Hematopoietic multipotent progenitor cell (in vitro differentiated cells): ENCODE results near the gene PYGB. TPM values are rescaled to one million over a fixed set of nuclear protein-coding genes. Genes with fewer than 3 reads are reported as not detected.

ENCODE experiments used
- DNase-seq, 3 donors: peaks; one replicate each; pipeline ENCODE4 v3.0.0-alpha.2; 2011 to 2015; ENCODE audit warnings: low read depth in 2 of 3, low spot score in 2 of 3
- total RNA-seq: library from RNA; depleted of rRNA; stranded (reverse); fragments of >200 nt; gene quantifications from one replicate; pipeline ENCODE4 v1.2.3, GENCODE V29; 2012

Gene PYGB
- total RNA-seq, 1 donor: 31.5 TPM

DNA sequence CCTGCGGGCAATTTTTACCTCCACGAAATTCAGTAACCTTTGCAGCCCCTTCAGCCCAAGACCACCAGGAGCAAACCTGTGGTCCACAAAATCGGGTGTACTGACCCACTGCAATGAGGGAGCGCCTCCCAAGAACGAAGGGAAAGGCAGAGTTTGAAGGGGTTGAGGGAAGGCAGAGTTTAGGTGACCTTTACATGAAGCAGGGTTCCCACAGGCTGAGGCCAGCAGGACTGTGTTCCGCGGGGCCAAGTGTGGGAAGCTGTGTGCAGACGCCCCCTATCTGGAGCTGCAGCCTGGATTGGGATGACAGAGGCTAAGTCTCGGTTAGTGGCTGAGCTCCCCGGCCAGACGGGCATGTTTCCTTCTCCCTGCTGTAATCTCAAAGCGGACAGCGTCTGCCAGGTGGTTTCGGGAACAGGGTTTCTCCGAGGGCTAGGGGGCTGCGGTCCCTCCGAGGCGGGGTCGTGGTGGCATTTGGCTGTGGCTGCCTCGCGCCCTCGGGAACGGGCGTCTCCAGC lies 826 bp upstream of the PYGB start:
- peak in 2 of 3 donors; percentile 22 to 26 for DNase-seq

DNA sequence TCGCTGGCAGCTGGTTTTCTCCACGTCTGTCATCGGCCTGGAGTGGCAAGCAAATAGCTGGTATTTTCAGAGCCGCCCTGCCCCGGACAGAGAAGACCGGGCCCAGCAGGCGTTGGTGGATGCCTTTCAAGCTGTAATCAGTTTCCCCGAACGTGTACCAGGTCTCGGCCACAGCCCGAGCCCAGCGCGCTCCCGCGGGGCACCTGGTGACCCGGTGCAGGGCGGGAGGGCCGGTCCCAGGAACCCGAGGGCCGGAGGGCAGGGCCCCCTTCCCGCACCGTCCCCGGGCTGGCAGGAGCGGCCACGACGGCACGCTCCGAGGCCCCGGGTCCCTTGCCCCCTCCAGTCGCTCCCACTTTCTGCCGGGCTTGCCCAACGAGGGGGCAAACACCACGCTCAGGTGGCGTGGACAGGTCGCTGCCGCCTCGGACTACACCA lies 348 bp upstream of the PYGB start:
- peak in 1 of 3 donors; percentile 35 for DNase-seq

DNA sequence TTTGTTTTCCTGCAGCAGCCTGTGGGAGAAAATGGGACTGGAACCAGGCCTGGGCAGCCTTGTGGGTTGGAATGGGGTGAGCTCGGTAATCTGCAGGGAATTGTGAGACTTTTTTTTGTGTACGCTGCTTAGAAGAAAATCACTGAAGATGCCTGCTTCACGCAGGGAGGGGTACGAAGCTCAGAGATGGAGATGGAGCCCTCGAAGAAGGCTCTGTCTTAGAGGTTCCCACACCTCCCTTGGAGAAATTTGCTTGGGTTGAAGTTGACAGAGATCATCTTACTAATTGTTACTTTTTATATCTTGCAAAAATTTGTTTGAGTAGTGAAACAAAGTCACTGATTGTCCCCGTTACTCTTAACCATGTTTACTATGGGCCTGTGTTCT lies 894 bp downstream of the PYGB start:
- DNase-seq: peak in 1 of 3 donors; percentile 7

DNA sequence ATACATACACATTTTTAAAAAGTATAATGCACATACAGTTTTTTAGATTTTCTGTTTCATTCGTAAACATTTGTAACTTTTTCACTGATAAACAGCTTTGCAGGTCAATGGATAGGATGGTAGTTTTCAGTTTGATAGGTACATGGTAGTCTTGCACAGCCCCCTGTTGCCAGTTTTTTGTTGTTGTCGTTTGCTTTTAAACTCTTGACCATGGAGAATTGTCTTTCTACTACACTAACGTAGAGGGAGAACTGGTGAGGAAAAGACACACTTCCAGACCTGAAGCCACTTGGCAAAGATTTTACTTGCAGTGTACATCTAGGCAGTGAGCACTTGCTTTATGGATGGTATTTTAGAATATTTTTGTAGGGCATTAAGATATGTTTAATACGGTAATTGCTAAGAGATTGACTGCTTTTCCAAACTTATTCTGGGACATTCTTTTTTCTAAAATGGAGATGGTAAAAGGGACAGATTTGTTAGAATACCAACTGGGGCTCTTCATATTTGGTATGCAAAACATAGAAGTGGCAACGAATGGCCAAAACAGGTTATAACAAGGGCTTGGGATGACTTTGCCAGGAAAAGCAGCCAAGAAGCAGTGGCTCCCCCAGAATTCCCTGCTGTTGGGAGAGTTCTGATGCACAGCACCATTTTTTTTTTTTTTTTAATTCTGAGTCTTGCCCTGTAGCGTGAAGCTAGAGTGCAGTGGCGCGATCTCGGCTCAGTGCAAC lies 1.5 kb downstream of the PYGB start:
- no peak for DNase-seq

DNA sequence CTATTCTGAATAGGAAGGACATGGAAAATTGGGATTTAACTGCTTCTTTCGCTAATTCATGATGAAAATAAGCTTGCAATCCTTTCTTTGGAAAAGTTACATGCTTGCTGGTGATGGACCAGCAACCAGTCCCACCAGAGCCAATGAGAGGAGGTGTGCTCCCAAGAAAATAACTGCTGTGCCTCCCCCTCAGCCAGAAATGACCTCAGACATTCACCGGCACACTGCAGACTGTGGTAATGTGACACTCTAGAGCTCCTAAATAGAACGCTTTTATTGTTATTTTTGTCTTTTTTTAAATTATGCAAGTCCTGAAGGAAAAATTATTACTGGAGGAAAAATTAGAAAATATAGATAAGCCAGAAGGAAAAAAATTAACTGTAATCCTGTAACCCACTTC lies 2.6 kb downstream of the PYGB start:
- DNase-seq: no peak

GRCh38 chr20:25251019-25251418 lies 3.1 kb downstream of the PYGB start:
- no peak for DNase-seq

DNA sequence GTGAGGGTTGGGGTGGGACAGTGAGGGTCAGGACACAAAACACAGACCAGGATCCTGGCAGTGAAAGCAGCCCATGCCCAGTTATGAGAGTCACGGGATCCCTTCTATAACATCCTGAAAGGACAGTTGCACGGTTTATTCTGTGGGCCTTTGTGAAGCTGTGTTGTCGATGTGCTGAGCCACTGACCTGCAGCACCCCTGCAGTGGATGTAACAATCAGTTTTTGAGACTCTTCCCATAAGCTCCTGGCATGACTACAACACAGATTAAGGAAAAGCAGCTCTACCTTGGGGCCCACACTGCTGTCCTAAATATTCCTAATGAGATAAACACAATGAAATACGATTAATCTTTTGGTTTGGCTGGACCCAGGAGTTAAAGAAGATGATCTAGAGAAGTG lies 3.7 kb downstream of the PYGB start:
- no peak for DNase-seq

GRCh38 chr20:25252230-25252651 lies 4.4 kb downstream of the PYGB start:
- no peak for DNase-seq

DNA sequence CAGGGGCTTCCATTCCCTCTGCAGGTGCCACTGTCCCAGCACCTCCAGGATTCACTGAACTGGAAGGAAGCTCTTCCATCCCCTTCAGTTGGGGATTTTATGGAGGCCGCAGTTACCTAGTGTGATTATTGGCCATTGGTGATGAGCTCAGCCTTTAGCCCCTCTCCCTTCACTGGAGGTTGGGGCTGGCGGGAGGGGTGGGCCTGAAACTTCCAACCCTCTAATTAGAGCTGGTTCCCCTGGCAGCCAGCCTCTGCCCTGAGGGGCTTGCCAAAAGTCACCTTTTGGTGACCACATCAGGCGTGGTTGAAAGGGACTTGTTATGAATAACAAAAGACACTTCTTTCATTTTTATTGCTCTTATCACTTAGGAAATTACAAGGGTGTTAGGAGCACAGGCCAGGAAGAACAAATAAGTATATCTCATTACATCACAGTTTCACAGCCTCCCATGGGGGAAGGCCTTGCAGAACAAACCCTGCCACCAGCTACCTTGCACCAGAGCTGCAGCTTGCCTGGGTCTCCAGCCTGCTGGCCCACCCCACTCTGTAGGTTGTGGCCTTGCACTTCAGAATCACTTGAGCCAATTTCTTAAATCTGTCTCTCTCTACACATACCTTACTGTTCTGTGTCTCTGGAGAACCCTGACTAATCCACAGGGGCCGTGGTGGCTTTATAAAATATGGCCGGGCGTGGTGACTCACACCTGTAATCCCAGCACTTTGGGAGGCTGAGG lies 5.0 kb downstream of the PYGB start:
- DNase-seq: no peak

- no peak for DNase-seq
These were observed 5.9 kb downstream of the PYGB start for GRCh38 chr20:25253606-25254275.

GRCh38 chr20:25254571-25254970 lies 6.7 kb downstream of the PYGB start:
- no peak for DNase-seq

GRCh38 chr20:25254986-25255680 lies 7.2 kb downstream of the PYGB start:
- DNase-seq: no peak

- no peak for DNase-seq
These were observed 8.5 kb downstream of the PYGB start for GRCh38 chr20:25256226-25256859.

DNA sequence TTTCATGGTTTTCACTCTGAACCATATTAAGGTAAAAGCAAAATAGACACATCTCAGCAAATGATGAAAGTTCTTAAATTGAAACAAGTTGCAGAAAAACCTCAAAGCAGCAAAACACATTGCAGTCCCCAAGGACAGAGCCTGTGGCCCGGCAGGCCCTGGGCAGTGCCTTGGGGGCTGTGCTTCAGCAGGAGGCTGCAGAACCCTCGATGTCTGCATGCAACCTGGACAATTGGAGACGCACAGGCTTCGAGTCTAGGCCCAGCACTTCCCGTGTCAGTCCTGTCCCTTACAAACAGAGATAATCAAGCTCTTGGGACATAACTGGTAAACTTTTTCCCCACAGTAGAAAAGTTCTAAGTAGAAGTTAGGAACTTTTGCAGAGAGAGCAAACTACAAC lies 9.2 kb downstream of the PYGB start:
- DNase-seq: no peak

DNA sequence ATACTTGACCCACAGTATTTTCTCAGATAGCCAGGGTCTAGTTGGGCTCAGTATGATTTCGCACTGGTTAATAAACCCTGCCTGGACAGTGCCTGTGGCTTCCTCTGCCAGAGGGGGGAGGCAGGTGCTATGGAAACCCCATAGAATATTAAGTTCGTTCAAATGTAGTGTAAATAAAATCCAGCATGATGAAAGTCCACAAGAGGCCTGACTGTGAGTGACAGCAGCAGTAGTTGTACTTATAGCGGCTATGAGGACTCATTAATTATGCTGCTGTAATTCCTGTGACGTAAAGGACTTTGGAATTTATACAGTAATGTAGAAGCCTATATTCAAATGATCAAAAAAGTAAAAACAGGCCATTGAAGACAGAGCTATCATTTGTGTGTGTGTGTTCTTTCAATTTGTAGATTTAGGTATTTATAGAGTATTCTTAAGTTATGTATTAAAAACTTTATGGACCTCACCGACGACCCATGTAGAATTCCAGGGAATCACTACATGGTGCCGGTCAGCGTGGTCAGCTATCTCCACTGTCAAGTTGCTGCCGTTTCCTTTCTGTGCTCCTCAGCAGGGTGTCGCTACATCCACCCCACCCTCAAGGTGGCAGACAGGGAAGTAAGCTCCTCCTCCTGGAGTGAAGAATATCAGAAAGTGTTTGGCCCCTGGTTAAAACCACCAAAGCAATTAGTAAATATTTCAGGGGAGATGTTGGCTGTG lies 10.0 kb downstream of the PYGB start:
- DNase-seq: no peak

GRCh38 chr20:25258476-25258805 lies 10.6 kb downstream of the PYGB start:
- DNase-seq: no peak

- DNase-seq: no peak
These were observed 10.9 kb downstream of the PYGB start for GRCh38 chr20:25258828-25259227.

- DNase-seq: no peak
These were observed 11.5 kb downstream of the PYGB start for GRCh38 chr20:25259358-25259757.

GRCh38 chr20:25259788-25260254 lies 11.9 kb downstream of the PYGB start:
- no peak for DNase-seq
